ENCODE data around the gene TALDO1. TPM values are rescaled to one million over a fixed set of nuclear protein-coding genes. Genes with fewer than 3 reads are reported as not detected.
A peak's percentile ranks its signal among the peaks of the same experiment; 100 is the strongest.

Gene TALDO1
- total and polyA plus RNA-seq, 10 of the 15 experiments (the other 5 are each of a cell fraction or from before 2014, with no cell fraction given), result 121 to 302 (median 182) TPM

- TF ChIP-seq E4F1 (IDR thresholded peaks at IDR 0.05; ENCODE audit: borderline replicate concordance, partially characterized antibody), result no peak
- no peak for TF ChIP-seq NBN (IDR thresholded peaks at IDR 0.05)
- no peak for TF ChIP-seq BMI1 (IDR thresholded peaks at IDR 0.05; ENCODE audit: borderline replicate concordance)
- no peak for TF ChIP-seq ATF3 (IDR thresholded peaks at IDR 0.05; ENCODE audit: borderline replicate concordance, extremely low read depth, low read depth, low read length)
- no peak for TF ChIP-seq MYB (IDR thresholded peaks at IDR 0.05; ENCODE audit: borderline replicate concordance, low read depth, low read length)
- TF ChIP-seq YBX1 (IDR thresholded peaks at IDR 0.05), result no peak
- TF ChIP-seq RCOR1 (conservative IDR thresholded peaks at IDR 0.05; ENCODE audit: low read depth, low read length), result no peak
- TF ChIP-seq POLR2AphosphoS5 (IDR thresholded peaks at IDR 0.05; ENCODE audit: low read length), result no peak
- TF ChIP-seq SREBF1 (IDR thresholded peaks at IDR 0.05; ENCODE audit: low read length), result no peak
- no peak for TF ChIP-seq MEF2B (IDR thresholded peaks at IDR 0.05; ENCODE audit: partially characterized antibody, poor library complexity, severe bottlenecking)
- no peak for TF ChIP-seq ZBTB40 (IDR thresholded peaks at IDR 0.05; ENCODE audit: borderline replicate concordance)
- TF ChIP-seq MAX (IDR thresholded peaks at IDR 0.05; ENCODE audit: low read depth, low read length), result peak; percentile 53; the same call in 1 of the 2 replicates
- TF ChIP-seq POU2F2 (IDR thresholded peaks at IDR 0.05; ENCODE audit: borderline replicate concordance, low read depth, low read length), result peak; percentile 16; the same call in 1 of the 3 replicates
- TF ChIP-seq ESRRA (IDR thresholded peaks at IDR 0.05; ENCODE audit: low read length), result no peak
- no peak for TF ChIP-seq STAT1 (conservative IDR thresholded peaks at IDR 0.05)
- peak; percentile 70 for TF ChIP-seq RAD21 (IDR thresholded peaks at IDR 0.05; ENCODE audit: insufficient read depth, low read depth, low read length)
- TF ChIP-seq MTA2 (IDR thresholded peaks at IDR 0.05; ENCODE audit: low read depth), result no peak
- no peak; the same call in 1 of the 2 replicates for TF ChIP-seq BACH1 (IDR thresholded peaks at IDR 0.05; ENCODE audit: borderline replicate concordance)
- TF ChIP-seq BCLAF1 (IDR thresholded peaks at IDR 0.05), result no peak
Observed at GRCh38 chr11:727859-728748, 19.2 kb upstream of the TALDO1 start (continued).

All from GM12878 (cell line).